Activated CD4-positive, alpha-beta T cell treated with anti-CD3 and anti-CD28 coated beads for 36 hours (primary cell): ENCODE measurements around the gene DMRTB1. TPM values are rescaled to one million over a fixed set of nuclear protein-coding genes. Genes with fewer than 3 reads are reported as not detected.

Source experiments
- ATAC-seq: fragments of 200-7000 bp; cut with Tn5 transposase; one replicate; pipeline ENCODE4 v1.10.0; 2021; ENCODE audit warnings: mild to moderate bottlenecking, moderate library complexity
- CTCF ChIA-PET: fragments of 350-600 bp; sonication (Branson Sonifier 250); formaldehyde crosslinking; loops from one replicate; lab custom pipeline; 2021; ENCODE audit warnings: antibody characterized with exemption; lab: Charles Lee
- POLR2A ChIA-PET: fragments of 350-600 bp; sonication (Branson Sonifier 250); formaldehyde crosslinking; loops from one replicate; lab custom pipeline; 2021; ENCODE audit warnings: antibody characterized with exemption, inconsistent platforms; lab: Charles Lee
- DNase-seq: peaks from one replicate; pipeline ENCODE4 v3.0.0-alpha.2; 2020
- H3K27ac Mint-ChIP-seq: one replicate; pipeline ENCODE4 v1.8.0; 2021; ENCODE audit warnings: mixed read lengths
- H3K27me3 Mint-ChIP-seq: one replicate; pipeline ENCODE4 v1.8.0; 2021; ENCODE audit warnings: mixed read lengths
- H3K36me3 Mint-ChIP-seq: one replicate; pipeline ENCODE4 v1.8.0; 2021; ENCODE audit warnings: low read depth, mixed read lengths
- H3K4me1 Mint-ChIP-seq: one replicate; pipeline ENCODE4 v1.8.0; 2021; ENCODE audit warnings: mixed read lengths
- H3K4me3 Mint-ChIP-seq: one replicate; pipeline ENCODE4 v1.8.0; 2021; ENCODE audit warnings: mild to moderate bottlenecking, moderate library complexity, mixed read lengths
- H3K9me3 Mint-ChIP-seq: one replicate; pipeline ENCODE4 v1.8.0; 2021; ENCODE audit warnings: low read depth, mixed read lengths
- intact Hi-C, 2 experiments: fragments of 100-400 bp; cut with DNase I in 1 of 2; cut with micrococcal nuclease in 1 of 2; formaldehyde crosslinking; loops; one replicate each; pipeline versions ENCODE4 v1.14.2 to v1.15.1; 2022 to 2024; cut with DNase I, micrococcal nuclease
- total RNA-seq, 2 experiments: library from RNA; stranded (reverse); gene quantifications; one replicate each; pipeline ENCODE4 v1.2.3, GENCODE V29; 2021

The DMRTB1 gene
- total RNA-seq, 2 experiments from 2014 or later: 0.23 to 0.25 TPM

DNA sequence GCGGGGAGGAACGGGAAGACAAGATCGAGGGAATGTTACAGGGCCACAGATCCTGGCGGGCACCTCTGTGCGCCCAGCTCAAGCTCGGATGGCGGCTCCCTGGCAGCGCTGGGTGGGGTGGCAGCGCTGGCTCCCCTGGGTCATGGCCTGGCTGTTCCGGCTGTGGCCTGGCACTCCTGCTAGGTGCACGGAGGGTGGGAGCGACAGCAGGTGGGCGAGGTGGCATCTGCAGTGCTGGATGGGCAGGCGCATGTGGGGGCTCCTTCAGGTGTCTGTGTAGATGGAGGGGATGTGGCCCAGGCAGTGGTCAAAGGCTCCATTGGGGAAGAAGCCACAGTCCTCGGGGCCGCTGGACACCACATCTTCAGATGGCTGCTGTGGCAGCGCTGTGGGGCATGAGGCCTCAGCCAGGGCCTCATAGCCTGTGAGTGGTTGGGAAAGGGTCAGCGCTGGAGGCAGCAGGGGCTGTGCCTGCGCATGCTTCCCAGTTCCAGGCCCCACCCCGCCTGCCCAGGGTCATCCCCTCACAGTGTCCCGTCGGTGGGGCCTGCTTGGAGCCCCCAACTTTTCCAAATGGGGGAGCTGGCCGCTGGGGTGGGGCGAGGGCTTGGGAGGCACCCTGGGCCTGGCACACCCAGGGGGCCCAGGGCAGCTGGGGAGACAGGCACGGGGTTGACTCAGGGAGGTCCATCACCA, 47.3 kb downstream of the DMRTB1 start:
- Mint-ChIP-seq H3K4me3 (no peak overlapping the region), H3K27me3 (no peaks in the 10 kb centered on the region), H3K27ac (no peak overlapping the region), H3K36me3 (no peaks in the 10 kb centered on the region), H3K4me1 (no peaks in the 10 kb centered on the region), H3K9me3 (no peaks in the 10 kb centered on the region)
- POLR2A ChIA-PET: no interaction called here
- ATAC-seq (no peak), DNase-seq (no peak)
- CTCF ChIA-PET: no interaction called here
- intact Hi-C loops: no loop called here

DNA sequence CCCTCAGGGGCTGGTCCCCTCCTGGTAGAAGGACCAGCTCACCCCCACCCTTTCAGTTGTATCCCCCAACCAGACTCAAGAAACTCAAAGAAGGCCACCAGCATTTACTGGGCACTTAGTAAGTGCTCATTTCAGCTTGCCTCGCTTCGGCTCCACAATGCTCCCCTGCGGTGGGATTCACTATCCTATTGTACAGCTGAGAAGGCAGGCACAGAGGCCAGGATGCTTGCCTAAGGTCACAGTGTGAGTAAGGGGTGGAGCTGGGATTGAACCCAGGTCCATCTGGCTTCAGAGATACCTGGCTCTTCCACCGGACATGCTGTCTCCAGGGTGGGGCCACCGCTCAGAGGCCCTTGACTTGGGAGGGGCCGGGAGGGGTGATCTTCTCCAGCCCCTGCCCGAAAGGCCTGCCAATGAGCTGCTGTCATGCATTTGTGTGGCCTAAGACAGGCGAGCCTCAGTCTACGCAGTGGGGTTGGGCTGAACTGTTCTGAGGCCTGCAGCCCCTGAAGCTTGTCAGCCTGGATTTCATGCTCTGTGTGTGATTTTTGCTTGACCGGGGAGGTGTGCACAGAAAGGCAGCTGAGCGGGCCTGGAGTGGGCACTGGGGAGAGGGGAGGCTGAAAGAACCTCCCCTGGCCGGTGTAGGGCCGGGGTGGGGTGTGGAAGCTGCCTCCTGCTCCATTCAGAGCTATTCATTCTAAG, 48.1 kb downstream of the DMRTB1 start:
- no peaks in the 10 kb centered on the region for H3K36me3 Mint-ChIP-seq
- POLR2A ChIA-PET: no interaction called here
- intact Hi-C loops: no loop called here
- no peaks in the 10 kb centered on the region for H3K9me3 Mint-ChIP-seq
- no peak overlapping the region for H3K27ac Mint-ChIP-seq
- DNase-seq (no peak), ATAC-seq (no peak)
- no peak overlapping the region for H3K4me3 Mint-ChIP-seq
- CTCF ChIA-PET: interaction anchor here (1.1 kb wide), 1 partner anchor 63 kb away, joined by 4 read pairs; no protein-coding TSS in a partner anchor
- H3K4me1 Mint-ChIP-seq: no peaks in the 10 kb centered on the region
- no peaks in the 10 kb centered on the region for H3K27me3 Mint-ChIP-seq

DNA sequence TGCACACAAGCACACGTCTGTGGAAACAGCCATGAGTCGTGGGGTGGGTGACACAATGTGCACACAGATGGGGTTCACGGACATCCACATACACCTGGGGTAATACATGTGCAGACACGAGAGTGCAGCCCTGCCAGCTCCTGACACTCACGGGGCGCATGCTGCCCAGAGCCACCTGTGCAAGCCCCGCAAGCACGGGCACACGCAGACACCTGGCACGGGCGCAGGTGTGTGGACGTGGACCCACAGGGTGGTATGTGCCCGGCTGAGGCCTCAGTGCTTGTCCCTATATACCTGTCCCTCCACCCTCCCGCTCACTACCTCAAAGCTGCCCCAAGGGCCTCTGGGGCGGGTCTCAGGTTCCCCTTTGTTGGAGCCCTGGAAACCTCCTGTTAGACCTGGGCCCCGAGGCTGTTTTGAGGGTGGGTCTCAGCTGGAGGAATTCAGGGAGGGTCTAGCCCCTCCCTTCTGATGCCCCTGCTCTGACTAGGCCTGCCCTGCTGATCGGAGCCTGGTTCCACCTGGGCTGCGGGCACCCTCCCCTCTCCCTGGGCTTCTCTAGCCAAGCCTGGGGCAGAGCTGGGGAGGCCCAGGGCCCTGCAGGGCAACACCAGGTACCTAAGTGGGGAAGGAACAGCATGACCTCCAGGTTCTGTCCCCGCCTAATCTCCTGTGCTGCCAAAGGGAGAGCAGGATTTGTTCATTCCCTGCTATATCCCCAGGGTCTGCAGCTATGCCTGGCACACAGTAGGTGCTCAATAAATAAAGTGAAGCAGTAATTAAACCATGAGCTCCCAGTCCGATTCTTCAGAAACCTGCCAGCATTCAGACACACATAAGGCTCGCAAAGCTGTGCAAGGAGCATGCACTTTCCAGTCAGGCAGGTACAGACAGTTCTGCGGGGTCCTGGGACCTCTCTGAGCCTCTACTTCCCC, 49.1 kb downstream of the DMRTB1 start:
- Mint-ChIP-seq H3K9me3 (no peaks in the 10 kb centered on the region), H3K4me3 (no peak overlapping the region), H3K36me3 (no peaks in the 10 kb centered on the region), H3K27ac (no peak overlapping the region), H3K4me1 (no peaks in the 10 kb centered on the region), H3K27me3 (no peaks in the 10 kb centered on the region)
- no peak for ATAC-seq
- no peak for DNase-seq
- intact Hi-C loops: no loop called here
- ChIA-PET POLR2A (no interaction called here), CTCF (interaction anchor here (1.1 kb wide), 1 partner anchor 64 kb away, joined by 4 read pairs; no protein-coding TSS in a partner anchor)

GRCh38 chr1:53508991-53509666, 49.9 kb downstream of the DMRTB1 start:
- H3K9me3 Mint-ChIP-seq: no peaks in the 10 kb centered on the region
- H3K27me3 Mint-ChIP-seq: no peaks in the 10 kb centered on the region
- DNase-seq (no peak), ATAC-seq (peak; percentile 33)
- H3K27ac Mint-ChIP-seq: no peak overlapping the region
- ChIA-PET CTCF (interaction anchor here (0.8 kb wide), 1 partner anchor 10 kb away, joined by 4 read pairs; no protein-coding TSS in a partner anchor), POLR2A (interaction anchor here (0.6 kb wide), 1 partner anchor 776 kb away, joined by 3 read pairs; no protein-coding TSS in a partner anchor)
- intact Hi-C loops: no loop called here
- H3K4me1 Mint-ChIP-seq: no peaks in the 10 kb centered on the region
- no peaks in the 10 kb centered on the region for H3K36me3 Mint-ChIP-seq
- no peak overlapping the region for H3K4me3 Mint-ChIP-seq

- Mint-ChIP-seq H3K4me3 (no peak overlapping the region), H3K9me3 (no peaks in the 10 kb centered on the region), H3K4me1 (no peaks in the 10 kb centered on the region), H3K27ac (no peak overlapping the region), H3K36me3 (no peaks in the 10 kb centered on the region), H3K27me3 (no peaks in the 10 kb centered on the region)
- ChIA-PET CTCF (interaction anchor here (0.8 kb wide), 1 partner anchor 11 kb away, joined by 4 read pairs; no protein-coding TSS in a partner anchor), POLR2A (interaction anchor here (0.6 kb wide), 1 partner anchor 775 kb away, joined by 3 read pairs; no protein-coding TSS in a partner anchor)
- ATAC-seq (no peak), DNase-seq (no peak)
- intact Hi-C loops: no loop called here
Measured at GRCh38 chr1:53509775-53510174, 50.6 kb downstream of the DMRTB1 start.

- Mint-ChIP-seq H3K36me3 (no peaks in the 10 kb centered on the region), H3K27me3 (no peaks in the 10 kb centered on the region), H3K9me3 (no peaks in the 10 kb centered on the region), H3K4me1 (no peaks in the 10 kb centered on the region), H3K4me3 (no peak overlapping the region), H3K27ac (no peak overlapping the region)
- no peak for DNase-seq
- ATAC-seq: no peak
- ChIA-PET POLR2A (no interaction called here), CTCF (interaction anchor here (0.6 kb wide), 1 partner anchor 253 kb away, joined by 3 read pairs; no protein-coding TSS in a partner anchor)
- intact Hi-C loops: no loop called here
Measured at GRCh38 chr1:53510215-53510614, 51.0 kb downstream of the DMRTB1 start.

- H3K4me3 Mint-ChIP-seq: no peak overlapping the region
- no peaks in the 10 kb centered on the region for H3K4me1 Mint-ChIP-seq
- H3K27me3 Mint-ChIP-seq: no peaks in the 10 kb centered on the region
- H3K27ac Mint-ChIP-seq: no peak overlapping the region
- H3K9me3 Mint-ChIP-seq: no peaks in the 10 kb centered on the region
- DNase-seq (no peak), ATAC-seq (no peak)
- ChIA-PET POLR2A (no interaction called here), CTCF (no interaction called here)
- intact Hi-C loops: no loop called here
- H3K36me3 Mint-ChIP-seq: no peaks in the 10 kb centered on the region
Measured at GRCh38 chr1:53511323-53511932, 52.2 kb downstream of the DMRTB1 start.

GRCh38 chr1:53511933-53512806, 53.0 kb downstream of the DMRTB1 start:
- DNase-seq: no peak
- intact Hi-C loops: no loop called here
- H3K9me3 Mint-ChIP-seq: no peaks in the 10 kb centered on the region
- no peaks in the 10 kb centered on the region for H3K4me1 Mint-ChIP-seq
- ATAC-seq: no peak
- H3K27ac Mint-ChIP-seq: no peak overlapping the region
- H3K36me3 Mint-ChIP-seq: no peaks in the 10 kb centered on the region
- CTCF ChIA-PET: no interaction called here
- POLR2A ChIA-PET: no interaction called here
- H3K4me3 Mint-ChIP-seq: no peak overlapping the region
- H3K27me3 Mint-ChIP-seq: no peaks in the 10 kb centered on the region

GRCh38 chr1:53512807-53513755, 53.9 kb downstream of the DMRTB1 start:
- ATAC-seq: no peak
- Mint-ChIP-seq H3K36me3 (no peaks in the 10 kb centered on the region), H3K4me1 (no peaks in the 10 kb centered on the region), H3K27ac (no peak overlapping the region), H3K9me3 (no peaks in the 10 kb centered on the region), H3K27me3 (no peaks in the 10 kb centered on the region), H3K4me3 (no peak overlapping the region)
- no peak for DNase-seq
- CTCF ChIA-PET: no interaction called here
- POLR2A ChIA-PET: no interaction called here
- intact Hi-C loops: no loop called here
